HCT116 (cell line): ENCODE measurements around the gene LYL1. TPM values are rescaled to one million over a fixed set of nuclear protein-coding genes. Genes with fewer than 3 reads are reported as not detected.

Source experiments
- ATAC-seq: fragments of 200-7000 bp; cut with Tn5 transposase; 2 replicates; pipeline ENCODE4 v1.9.1; 2020; ENCODE audit warnings: mild to moderate bottlenecking, moderate library complexity
- BruUV-seq: library from RNA; stranded (reverse); fragments of 400-500 nt; replicated peaks from 2 replicates; lab custom pipeline; 2021; lab: Mats Ljungman, UMichigan
- CTCF ChIA-PET: fragments of 300-600 bp; sonication (Branson Sonifier 250); formaldehyde crosslinking; loops from one replicate; lab custom pipeline; 2021; ENCODE audit warnings: antibody characterized with exemption; lab: Charles Lee
- POLR2A ChIA-PET: fragments of 300-600, 350-600 bp; sonication (Branson Sonifier 250); formaldehyde crosslinking; loops from one replicate; lab custom pipeline; 2021; ENCODE audit warnings: antibody characterized with exemption; lab: Charles Lee
- RAD21 ChIA-PET, 2 experiments: fragments of 300-600 bp; sonication (Branson Sonifier 250); formaldehyde crosslinking; loops; one replicate each; lab custom pipeline; 2023; ENCODE audit warnings: low total read pairs in 2 of 2; ENCODE audit not compliant: uncharacterized antibody in 2 of 2, unreplicated experiment in 2 of 2, low non-redundant PET in 1 of 2; lab: Charles Lee
- DNase-seq: peaks from one replicate; pipeline ENCODE4 v3.0.0-alpha.2; 2010; ENCODE audit warnings: low read depth, low spot score
- H2AFZ ChIP-seq: fragments of 200-600 bp; shearing (Covaris generic), sonication (generic); 2 replicates; pipeline ENCODE4 v1.6.1; 2017; ENCODE audit warnings: low read depth, mixed run types, mixed read lengths, antibody characterized with exemption, low read length; ENCODE audit not compliant: poor library complexity, severe bottlenecking
- H3K27ac ChIP-seq: 2 replicates; pipeline ENCODE4 v1.5.1; 2012; ENCODE audit warnings: low read depth, low read length
- H3K27me3 ChIP-seq: fragments of 200-600 bp; sonication (generic); 2 replicates; pipeline ENCODE4 v1.6.1; 2016; ENCODE audit warnings: mixed run types, low read length, mixed read lengths; ENCODE audit not compliant: insufficient read depth
- H3K36me3 ChIP-seq, 2 experiments: fragments of 200-500 bp in 1 of 2; fragments of 200-600 bp in 1 of 2; sonication (Bioruptor generic) in 1 of 2; sonication (generic) in 1 of 2; 2 replicates each; pipeline versions ENCODE4 v1.5.1 to v1.6.1; 2014 to 2016; ENCODE audit warnings: low read length in 2 of 2, inconsistent platforms in 1 of 2, mixed read lengths in 1 of 2, mixed run types in 1 of 2; ENCODE audit not compliant: insufficient read depth in 2 of 2, control insufficient read depth in 1 of 2
- H3K4me1 ChIP-seq, 2 experiments: fragments of 200-600 bp in 1 of 2; sonication (generic) in 1 of 2; 2 replicates each; pipeline versions ENCODE4 v1.5.1 to v1.6.1; 2012 to 2017; ENCODE audit warnings: low read length in 2 of 2, inconsistent platforms in 1 of 2, mild to moderate bottlenecking in 1 of 2, mixed read lengths in 1 of 2, mixed run types in 1 of 2, moderate library complexity in 1 of 2; ENCODE audit not compliant: insufficient read depth in 2 of 2, control insufficient read depth in 1 of 2
- H3K4me2 ChIP-seq: fragments of 200-600 bp; sonication (generic); 2 replicates; pipeline ENCODE4 v1.6.1; 2017; ENCODE audit warnings: mixed run types, low read length, mixed read lengths
- H3K4me3 ChIP-seq, 2 experiments: fragments of 200-600 bp in 1 of 2; sonication (generic) in 1 of 2; replicated peaks in 1 of 2; 2 replicates each; pipeline ENCODE4 v1.5.1; 2011 to 2016; ENCODE audit warnings: low read length in 2 of 2, control low read depth in 1 of 2, low read depth in 1 of 2, mild to moderate bottlenecking in 1 of 2, mixed read lengths in 1 of 2, mixed run types in 1 of 2
- H3K79me2 ChIP-seq: fragments of 200-600 bp; sonication (generic); 2 replicates; pipeline ENCODE4 v1.6.1; 2017; ENCODE audit warnings: mild to moderate bottlenecking, mixed run types, low read length, moderate library complexity, mixed read lengths; ENCODE audit not compliant: insufficient read depth
- H3K9ac ChIP-seq: fragments of 200-600 bp; sonication (generic); 2 replicates; pipeline ENCODE4 v1.6.1; 2016; ENCODE audit warnings: low read length, mixed read lengths
- H3K9me2 ChIP-seq: fragments of 200-600 bp; sonication (generic), shearing (Covaris generic); 2 replicates; pipeline ENCODE4 v1.6.1; 2017; ENCODE audit warnings: mixed run types, mild to moderate bottlenecking, moderate library complexity; ENCODE audit not compliant: insufficient read depth
- H3K9me3 ChIP-seq, 2 experiments: fragments of 200-500 bp in 1 of 2; fragments of 200-600 bp in 1 of 2; sonication (Bioruptor generic) in 1 of 2; sonication (generic) in 1 of 2; 2 replicates each; pipeline ENCODE4 v1.6.1; 2014 to 2017; ENCODE audit warnings: low read length in 2 of 2, mixed read lengths in 2 of 2, inconsistent platforms in 1 of 2, low read depth in 1 of 2, mild to moderate bottlenecking in 1 of 2, mixed run types in 1 of 2, moderate library complexity in 1 of 2; ENCODE audit not compliant: control insufficient read depth in 1 of 2, insufficient read depth in 1 of 2
- H4K20me1 ChIP-seq: fragments of 200-600 bp; sonication (generic), shearing (Covaris generic); 2 replicates; pipeline ENCODE4 v1.6.1; 2017; ENCODE audit warnings: mixed run types, mild to moderate bottlenecking, moderate library complexity; ENCODE audit not compliant: insufficient read depth
- CBX3 ChIP-seq: IDR thresholded peaks from 2 replicates; pipeline ENCODE4 v1.6.1; 2012; ENCODE audit warnings: low read depth
- CEBPB ChIP-seq: IDR thresholded peaks from 2 replicates; pipeline ENCODE4 v1.6.1; 2012; ENCODE audit warnings: low read depth
- EGR1 ChIP-seq: IDR thresholded peaks from 2 replicates; pipeline ENCODE4 v1.6.1; 2012; ENCODE audit warnings: low read depth
- ELF1 ChIP-seq: IDR thresholded peaks from 2 replicates; pipeline ENCODE4 v1.6.1; 2012; ENCODE audit warnings: low read depth, borderline replicate concordance
- EZH2 ChIP-seq: fragments of 200-600 bp; sonication (generic); IDR thresholded peaks from 2 replicates; pipeline ENCODE4 v1.6.1; 2017; ENCODE audit warnings: antibody characterized with exemption, mixed run types
- EZH2phosphoT487 ChIP-seq: fragments of 200-600 bp; IDR thresholded peaks from 2 replicates; pipeline ENCODE4 v1.6.1; 2018; ENCODE audit warnings: antibody characterized with exemption, borderline replicate concordance
- FOSL1 ChIP-seq: IDR thresholded peaks from 2 replicates; pipeline ENCODE4 v1.6.1; 2012; ENCODE audit warnings: low read depth
- JUND ChIP-seq: IDR thresholded peaks from 2 replicates; pipeline ENCODE4 v1.6.1; 2012
- MAX ChIP-seq: IDR thresholded peaks from 2 replicates; pipeline ENCODE4 v1.6.1; 2012
- POLR2A ChIP-seq: IDR thresholded peaks from 2 replicates; pipeline ENCODE4 v1.7.0; 2011; ENCODE audit warnings: borderline replicate concordance; ENCODE audit not compliant: insufficient read depth, insufficient read length; ENCODE audit errors: extremely low read depth
- POLR2AphosphoS5 ChIP-seq: IDR thresholded peaks from 2 replicates; pipeline ENCODE4 v1.6.1; 2011; ENCODE audit warnings: mild to moderate bottlenecking, low read depth, low read length, moderate library complexity
- REST ChIP-seq: IDR thresholded peaks from 2 replicates; pipeline ENCODE4 v1.6.1; 2012; ENCODE audit warnings: low read depth
- SIN3A ChIP-seq: IDR thresholded peaks from 2 replicates; pipeline ENCODE4 v1.6.1; 2012; ENCODE audit warnings: low read depth
- SP1 ChIP-seq: IDR thresholded peaks from 2 replicates; pipeline ENCODE4 v1.6.1; 2012; ENCODE audit warnings: low read depth
- TCF7L2 ChIP-seq: IDR thresholded peaks from 2 replicates; pipeline ENCODE4 v1.7.0; 2011; ENCODE audit warnings: borderline replicate concordance, inconsistent platforms; ENCODE audit not compliant: insufficient read depth, insufficient read length; ENCODE audit errors: extremely low read depth
- YY1 ChIP-seq: IDR thresholded peaks from 2 replicates; pipeline ENCODE4 v1.6.1; 2011; ENCODE audit warnings: low read length, low read depth, moderate library complexity, mild to moderate bottlenecking; ENCODE audit not compliant: insufficient replicate concordance; ENCODE audit errors: extremely low read depth
- ZBTB33 ChIP-seq: IDR thresholded peaks from 2 replicates; pipeline ENCODE4 v1.6.1; 2011; ENCODE audit warnings: mild to moderate bottlenecking, low read length, moderate library complexity; ENCODE audit not compliant: insufficient replicate concordance; ENCODE audit errors: extremely low read depth
- ZFX ChIP-seq: fragments of 450-650 bp; IDR thresholded peaks from 2 replicates; pipeline ENCODE4 v1.6.1; 2017
- ZNF274 ChIP-seq: fragments of 200-500 bp; sonication (Bioruptor generic); IDR thresholded peaks from 2 replicates; pipeline ENCODE4 v1.6.1; 2014; ENCODE audit warnings: mild to moderate bottlenecking, low read depth, low read length, inconsistent platforms
- intact Hi-C: fragments of 100-400 bp; cut with micrococcal nuclease; formaldehyde crosslinking; loops from 2 replicates; pipeline ENCODE4 v1.10.0; 2022
- total RNA-seq: library from RNA; stranded (reverse); gene quantifications from one replicate; pipeline ENCODE4 v1.2.1, GENCODE V29; 2021; ENCODE audit not compliant: unreplicated experiment

LYL1 gene
- total RNA-seq, 1 experiment from 2014 or later = 2.6 TPM

- TF ChIP-seq ZNF274 = no peak
- no peak for TF ChIP-seq MAX
- TF ChIP-seq TCF7L2 = no peak
- no peak for TF ChIP-seq POLR2AphosphoS5
- TF ChIP-seq YY1 = no peak
- no peak for TF ChIP-seq SP1
- no peak for TF ChIP-seq CEBPB
- TF ChIP-seq JUND = no peak
- TF ChIP-seq ZFX = no peak
- TF ChIP-seq, all 23 proteins: peak for 0
Observed at GRCh38 chr19:13087295-13087694, 15.4 kb downstream of the LYL1 start (continued).

- CTCF ChIA-PET = no interaction called here
Observed at GRCh38 chr19:13086341-13086740, 16.3 kb downstream of the LYL1 start.

More at GRCh38 chr19:13086341-13086740, 16.3 kb downstream of the LYL1 start:
- Histone ChIP-seq H3K9me3 (no peaks in the 10 kb centered on the region), H3K27me3 (no peaks in the 10 kb centered on the region), H3K4me1 (peaks cover 2 to 5% of the 10 kb centered on the region in 2 experiments; a peak in 2 of 4 replicates), H2AFZ (no peak overlapping the region), H3K4me3 (no peak overlapping the region), H3K9me2 (no peaks in the 10 kb centered on the region), H3K9ac (no peak overlapping the region), H4K20me1 (no peaks in the 10 kb centered on the region), H3K79me2 (no peaks in the 10 kb centered on the region), H3K36me3 (no peaks in the 10 kb centered on the region)
- RAD21 ChIA-PET = interaction anchor here in 1 of 2 experiments (0.9 kb wide), 1 partner anchor 109 kb away, joined by 3 read pairs; no protein-coding TSS in a partner anchor
- DNase-seq (no peak), ATAC-seq (no peak)
- POLR2A ChIA-PET = no interaction called here
- no TSS peak for BruUV-seq
- TF ChIP-seq ELF1 = no peak
- no peak for TF ChIP-seq POLR2A
- no peak for TF ChIP-seq CEBPB
- no peak for TF ChIP-seq EGR1
- TF ChIP-seq FOSL1 = no peak
- TF ChIP-seq REST = no peak
- TF ChIP-seq CBX3 = no peak
- TF ChIP-seq MAX = no peak
- TF ChIP-seq EZH2phosphoT487 = no peak
- no peak for TF ChIP-seq ZNF274
- TF ChIP-seq YY1 = no peak
- TF ChIP-seq ZFX = no peak
- no peak for TF ChIP-seq SIN3A
- TF ChIP-seq ZBTB33 = no peak
- no peak for TF ChIP-seq TCF7L2
- TF ChIP-seq SP1 = no peak
- TF ChIP-seq EZH2 = no peak
- TF ChIP-seq, all 23 proteins: peak for 0
- Histone ChIP-seq H3K4me2 (no peak overlapping the region), H3K27ac (no peak overlapping the region)
- intact Hi-C loops = no loop called here
